ENCODE results near the gene KRTAP4-4. TPM values are rescaled to one million over a fixed set of nuclear protein-coding genes. Genes with fewer than 3 reads are reported as not detected.

Gene KRTAP4-4
- total and polyA plus RNA-seq, 2 of the 4 experiments (the other 2 are of a cell fraction) = not detected

DNA sequence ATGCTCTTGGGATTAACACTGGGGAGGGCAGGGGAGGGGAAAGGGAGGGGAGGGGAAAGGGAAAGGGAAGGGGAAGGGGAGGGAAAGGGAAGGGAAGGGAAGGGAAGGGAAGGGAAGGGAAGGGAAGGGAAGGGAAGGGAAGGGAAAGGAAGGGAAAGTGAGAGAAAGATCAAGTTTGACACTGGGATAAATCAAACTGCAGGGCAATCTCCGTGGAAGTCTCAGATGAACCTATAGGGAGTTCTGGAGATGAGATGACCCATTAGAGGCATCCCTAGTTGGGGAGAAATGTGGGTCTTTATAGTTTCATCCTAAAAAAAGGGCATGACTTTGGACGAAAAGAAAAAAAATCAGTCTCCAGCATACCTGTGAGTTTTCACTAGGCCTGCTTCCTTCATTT lies 38.8 kb downstream of the KRTAP4-4 start:
- Histone ChIP-seq H3K14ac (replicated peaks; ENCODE audit: low read depth, low read length) (no peak overlapping the region), H3K9ac (ENCODE audit: low read depth, low read length) (no peak overlapping the region), H3K9me1 (ENCODE audit: insufficient read depth, low read length) (no peaks in the 10 kb centered on the region), H3K4me3 (ENCODE audit: insufficient read depth, low read depth, low read length) (no peak overlapping the region), H3K4ac (ENCODE audit: low read depth, low read length) (peak overlapping the region; percentile 31; the same call in 1 of the 2 replicates), H3K56ac (ENCODE audit: extremely low read depth, insufficient read depth, low read length) (no peak overlapping the region; the same call in 1 of the 2 replicates), H4K91ac (ENCODE audit: insufficient read depth, low read depth, low read length) (peak overlapping the region; percentile 9; the same call in 1 of the 2 replicates), H3K9me3 (ENCODE audit: control insufficient read depth, insufficient read depth, low read length) (peaks cover 2% of the 10 kb centered on the region; the same call in 1 of the 2 replicates), H4K5ac (ENCODE audit: low read depth, low read length) (no peak overlapping the region), H3K27me3 (ENCODE audit: control insufficient read depth, insufficient read depth, low read length) (no peaks in the 10 kb centered on the region), H3K36me3 (ENCODE audit: control insufficient read depth, insufficient read depth, low read length) (no peaks in the 10 kb centered on the region), H3K27ac (ENCODE audit: insufficient read depth, low read length) (no peak overlapping the region), H3K79me1 (ENCODE audit: low read depth in 1 of 2, low read length in 2 of 2) (no peaks in the 10 kb centered on the region), H2BK5ac (ENCODE audit: low read depth, low read length, poor library complexity, severe bottlenecking) (no peak overlapping the region), H3K4me2 (ENCODE audit: low read depth, low read length) (no peak overlapping the region), H2AFZ (replicated peaks; ENCODE audit: low read length, poor library complexity) (no peak overlapping the region), H3K4me1 (ENCODE audit: control insufficient read depth, insufficient read depth, low read length) (no peaks in the 10 kb centered on the region), H3K23ac (ENCODE audit: low read depth, low read length) (no peak overlapping the region), H2AK5ac (ENCODE audit: low read depth, low read length) (peak overlapping the region; percentile 86), H4K8ac (ENCODE audit: low read depth in 2 of 2, low read length in 2 of 2) (no peak overlapping the region), H2AK9ac (replicated peaks; ENCODE audit: low read depth, low read length, poor library complexity) (no peak overlapping the region), H2BK120ac (ENCODE audit: low read depth, low read length) (peak overlapping the region; percentile 43; the same call in 1 of the 2 replicates), H4K20me1 (ENCODE audit: insufficient read depth, low read length) (no peaks in the 10 kb centered on the region), H3K18ac (ENCODE audit: low read depth, low read length) (no peak overlapping the region), H2BK15ac (ENCODE audit: low read depth, low read length) (peak overlapping the region; percentile 67; the same call in 1 of the 3 replicates), H2BK20ac (ENCODE audit: low read depth, low read length) (no peak overlapping the region)
- POLR2A ChIA-PET (ENCODE audit: unreplicated experiment) = no interaction called here
- CTCF ChIA-PET = no interaction called here
- TF ChIP-seq, protein P1, sequence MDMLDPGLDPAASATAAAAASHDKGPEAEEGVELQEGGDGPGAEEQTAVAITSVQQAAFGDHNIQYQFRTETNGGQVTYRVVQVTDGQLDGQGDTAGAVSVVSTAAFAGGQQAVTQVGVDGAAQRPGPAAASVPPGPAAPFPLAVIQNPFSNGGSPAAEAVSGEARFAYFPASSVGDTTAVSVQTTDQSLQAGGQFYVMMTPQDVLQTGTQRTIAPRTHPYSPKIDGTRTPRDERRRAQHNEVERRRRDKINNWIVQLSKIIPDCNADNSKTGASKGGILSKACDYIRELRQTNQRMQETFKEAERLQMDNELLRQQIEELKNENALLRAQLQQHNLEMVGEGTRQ (IDR thresholded peaks at IDR 0.05; ENCODE audit: low read depth, low read length) = no peak
- TF ChIP-seq SMC3 (IDR thresholded peaks at IDR 0.05; ENCODE audit: low read depth, low read length) = no peak
- in situ Hi-C loops (cut with MboI; ENCODE audit: low sequenced_read_pairs) = no loop called here
- ATAC-seq (ENCODE audit: low read depth) (no peak), DNase-seq (no peak)
- intact Hi-C loops (cut with micrococcal nuclease) = no loop called here
- BruUV-seq (replicated peaks) = no TSS peak
- dilution Hi-C loops (cut with HindIII; ENCODE audit: low sequenced_read_pairs, unreplicated experiment) = no loop called here
- no CpG with 5 or more reads among the region's 2 CpGs for WGBS, 2 experiments (ENCODE audit: extremely low coverage in 2 of 2, insufficient read length in 1 of 2)
